Osteoblast (primary cell): ENCODE measurements around the gene C17orf114.

Experiments
- DNase-seq: peaks from one replicate; pipeline ENCODE4 v3.0.0; 2011; ENCODE audit warnings: low spot score, mixed read lengths; ENCODE audit not compliant: insufficient read length; ENCODE audit errors: missing footprints
- H2AFZ ChIP-seq: 2 replicates; pipeline ENCODE4 v1.6.0; 2011; ENCODE audit warnings: mild to moderate bottlenecking, low read length
- H3K27ac ChIP-seq: 2 replicates; pipeline ENCODE4 v1.5.1; 2011; ENCODE audit warnings: mild to moderate bottlenecking, low read depth, low read length, moderate library complexity
- H3K27me3 ChIP-seq: 2 replicates; pipeline ENCODE4 v1.6.0; 2012; ENCODE audit warnings: mild to moderate bottlenecking, control low read depth, inconsistent platforms, low read length, moderate library complexity; ENCODE audit not compliant: insufficient read depth
- H3K36me3 ChIP-seq: 2 replicates; pipeline ENCODE4 v1.5.1; 2011; ENCODE audit warnings: mild to moderate bottlenecking, low read length, control low read depth, moderate library complexity; ENCODE audit not compliant: insufficient read depth
- H3K4me1 ChIP-seq: 2 replicates; pipeline ENCODE4 v1.5.1; 2011; ENCODE audit warnings: mild to moderate bottlenecking, low read length, control low read depth, moderate library complexity; ENCODE audit not compliant: insufficient read depth
- H3K4me2 ChIP-seq: 2 replicates; pipeline ENCODE4 v1.6.0; 2011; ENCODE audit warnings: mild to moderate bottlenecking, low read length; ENCODE audit not compliant: insufficient read depth
- H3K4me3 ChIP-seq: fragments of 200-600 bp; sonication (generic); 3 replicates; pipeline ENCODE4 v1.5.1; 2012; ENCODE audit warnings: mild to moderate bottlenecking, low read length, inconsistent platforms; ENCODE audit not compliant: insufficient read depth
- H3K79me2 ChIP-seq: 2 replicates; pipeline ENCODE4 v1.6.0; 2012; ENCODE audit warnings: mild to moderate bottlenecking, low read length, control low read depth, inconsistent platforms; ENCODE audit not compliant: insufficient read depth
- H3K9me3 ChIP-seq: 2 replicates; pipeline ENCODE4 v1.5.1; 2011; ENCODE audit warnings: low read depth, low read length, control low read depth
- H4K20me1 ChIP-seq: 2 replicates; pipeline ENCODE4 v1.6.0; 2012; ENCODE audit warnings: mild to moderate bottlenecking, low read length, control low read depth; ENCODE audit not compliant: insufficient read depth
- CTCF ChIP-seq: IDR thresholded peaks from 2 replicates; pipeline ENCODE4 v1.5.1; 2011; ENCODE audit warnings: mild to moderate bottlenecking, low read depth, low read length, moderate library complexity; ENCODE audit errors: extremely low read depth

Gene C17orf114

GRCh38 chr17:4789951-4790704, 12.0 kb downstream of the C17orf114 start:
- TF ChIP-seq CTCF: peak; percentile 46
- peak; percentile 99 for DNase-seq
- Histone ChIP-seq H2AFZ (peak overlapping the region; percentile 80), H3K36me3 (no peaks in the 10 kb centered on the region), H3K4me2 (peak overlapping the region; percentile 82), H3K79me2 (no peaks in the 10 kb centered on the region), H3K4me1 (peaks cover 30% of the 10 kb centered on the region), H4K20me1 (no peaks in the 10 kb centered on the region), H3K9me3 (no peaks in the 10 kb centered on the region), H3K27ac (peak overlapping the region; percentile 74), H3K27me3 (peaks cover 10% of the 10 kb centered on the region), H3K4me3 (peak overlapping the region; percentile 79)

GRCh38 chr17:4789701-4789950, 12.5 kb downstream of the C17orf114 start:
- no peaks in the 10 kb centered on the region for H3K79me2 ChIP-seq
- peak overlapping the region; percentile 74 for H3K27ac ChIP-seq

GRCh38 chr17:4788807-4789700, 13.1 kb downstream of the C17orf114 start, which contains the start of gene GLTPD2:
TSS of gene GLTPD2 (plus strand) at chr17:4788964. CDS start at chr17:4789012, 48 bp downstream.
- no peaks in the 10 kb centered on the region for H4K20me1 ChIP-seq
- H3K79me2 ChIP-seq: no peaks in the 10 kb centered on the region
- H3K36me3 ChIP-seq: no peaks in the 10 kb centered on the region
- H3K27me3 ChIP-seq: peaks cover 19% of the 10 kb centered on the region
- peak; percentile 88 for DNase-seq
- TF ChIP-seq CTCF: no peak
- no peaks in the 10 kb centered on the region for H3K9me3 ChIP-seq
- H3K27ac ChIP-seq: peak within 1 kb of the TSS; percentile 74
- peak within 1 kb of the TSS; percentile 79 for H3K4me3 ChIP-seq
- H3K4me2 ChIP-seq: peak within 1 kb of the TSS; percentile 82
- peak within 1 kb of the TSS; percentile 76 for H2AFZ ChIP-seq
- H3K4me1 ChIP-seq: peaks cover 30% of the 10 kb centered on the region

More at GRCh38 chr17:4789701-4789950, 12.5 kb downstream of the C17orf114 start:
- H3K27me3 ChIP-seq: peaks cover 13% of the 10 kb centered on the region
- DNase-seq: no peak
- no peaks in the 10 kb centered on the region for H4K20me1 ChIP-seq
- peak overlapping the region; percentile 76 for H2AFZ ChIP-seq
- peak overlapping the region; percentile 82 for H3K4me2 ChIP-seq
- H3K36me3 ChIP-seq: no peaks in the 10 kb centered on the region
- no peak for TF ChIP-seq CTCF
- H3K9me3 ChIP-seq: no peaks in the 10 kb centered on the region
- peak overlapping the region; percentile 79 for H3K4me3 ChIP-seq
- H3K4me1 ChIP-seq: peaks cover 30% of the 10 kb centered on the region
